Parathyroid adenoma (tissue), 2 donors: ENCODE measurements around the gene NTF3.

Source experiments
- H2AFZ ChIP-seq: fragments of 300-600 bp; sonication (generic); one replicate; pipeline ENCODE4 v1.7.0; 2017; ENCODE audit warnings: antibody characterized with exemption, mild to moderate bottlenecking
- H3K27ac ChIP-seq: fragments of 300-600 bp; sonication (generic); one replicate; pipeline ENCODE4 v1.7.0; 2017
- H3K27me3 ChIP-seq: fragments of 300-600 bp; sonication (generic); one replicate; pipeline ENCODE4 v1.7.0; 2017; ENCODE audit warnings: low read length; ENCODE audit not compliant: control insufficient read depth, insufficient read depth
- H3K36me3 ChIP-seq: fragments of 300-600 bp; sonication (generic); one replicate; pipeline ENCODE4 v1.7.0; 2017; ENCODE audit warnings: low read length; ENCODE audit not compliant: control insufficient read depth, insufficient read depth
- H3K4me1 ChIP-seq: fragments of 300-600 bp; sonication (generic); one replicate; pipeline ENCODE4 v1.7.0; 2017; ENCODE audit warnings: control low read depth
- H3K4me2 ChIP-seq: fragments of 300-600 bp; sonication (generic); one replicate; pipeline ENCODE4 v1.7.0; 2017; ENCODE audit warnings: low read length
- H3K4me3 ChIP-seq: fragments of 300-600 bp; sonication (generic); one replicate; pipeline ENCODE4 v1.7.0; 2017; ENCODE audit warnings: low read depth, low read length
- H3K79me2 ChIP-seq: fragments of 300-600 bp; sonication (generic); one replicate; pipeline ENCODE4 v1.7.0; 2017; ENCODE audit warnings: control low read depth
- H3K9ac ChIP-seq: fragments of 300-600 bp; sonication (generic); one replicate; pipeline ENCODE4 v1.7.0; 2017; ENCODE audit warnings: mild to moderate bottlenecking
- H3K9me3 ChIP-seq: fragments of 300-600 bp; sonication (generic); one replicate; pipeline ENCODE4 v1.7.0; 2017; ENCODE audit warnings: low read length; ENCODE audit not compliant: control insufficient read depth
- CTCF ChIP-seq: fragments of 300-600 bp; sonication (generic); IDR thresholded peaks from one replicate; pipeline ENCODE4 v1.7.0; 2017; ENCODE audit warnings: antibody characterized with exemption, mild to moderate bottlenecking
- donor health status: primary hyperparathyroidism.

NTF3 gene

DNA sequence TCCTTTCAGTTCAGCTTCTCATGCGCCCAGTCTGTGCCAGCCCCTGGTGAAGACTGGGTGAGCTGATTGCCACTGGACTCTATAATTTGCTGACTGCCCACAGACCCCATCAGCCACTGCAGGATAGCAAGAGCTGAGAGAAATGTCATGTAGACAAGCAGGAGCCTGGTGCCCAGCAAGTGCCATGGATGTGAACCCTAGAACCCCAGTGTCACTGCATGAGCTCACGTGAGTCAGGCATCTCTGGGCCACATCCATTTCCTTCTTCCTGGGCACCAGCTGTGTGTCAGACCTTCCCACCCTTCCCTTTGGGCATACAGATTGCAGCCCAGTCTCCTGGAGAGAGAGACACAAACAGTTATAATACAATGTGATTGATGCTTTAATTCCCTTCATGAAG is 73.8 kb downstream of the NTF3 start:
- H2AFZ ChIP-seq = no peak overlapping the region
- H3K9ac ChIP-seq = no peak overlapping the region
- H3K4me3 ChIP-seq = no peak overlapping the region
- H3K36me3 ChIP-seq = no peaks in the 10 kb centered on the region
- H3K9me3 ChIP-seq = no peaks in the 10 kb centered on the region
- H3K4me1 ChIP-seq = no peaks in the 10 kb centered on the region
- no peaks in the 10 kb centered on the region for H3K79me2 ChIP-seq
- no peak overlapping the region for H3K4me2 ChIP-seq
- no peaks in the 10 kb centered on the region for H3K27me3 ChIP-seq
- no peak overlapping the region for H3K27ac ChIP-seq
- no peak for TF ChIP-seq CTCF

- Histone ChIP-seq H3K9ac (no peak overlapping the region), H3K4me1 (no peaks in the 10 kb centered on the region), H3K9me3 (no peaks in the 10 kb centered on the region), H3K36me3 (no peaks in the 10 kb centered on the region), H3K27me3 (no peaks in the 10 kb centered on the region), H3K4me2 (no peak overlapping the region), H3K4me3 (no peak overlapping the region), H3K79me2 (no peaks in the 10 kb centered on the region), H3K27ac (no peak overlapping the region), H2AFZ (no peak overlapping the region)
- no peak for TF ChIP-seq CTCF
Measured at GRCh38 chr12:5506295-5506694, 74.4 kb downstream of the NTF3 start.

DNA sequence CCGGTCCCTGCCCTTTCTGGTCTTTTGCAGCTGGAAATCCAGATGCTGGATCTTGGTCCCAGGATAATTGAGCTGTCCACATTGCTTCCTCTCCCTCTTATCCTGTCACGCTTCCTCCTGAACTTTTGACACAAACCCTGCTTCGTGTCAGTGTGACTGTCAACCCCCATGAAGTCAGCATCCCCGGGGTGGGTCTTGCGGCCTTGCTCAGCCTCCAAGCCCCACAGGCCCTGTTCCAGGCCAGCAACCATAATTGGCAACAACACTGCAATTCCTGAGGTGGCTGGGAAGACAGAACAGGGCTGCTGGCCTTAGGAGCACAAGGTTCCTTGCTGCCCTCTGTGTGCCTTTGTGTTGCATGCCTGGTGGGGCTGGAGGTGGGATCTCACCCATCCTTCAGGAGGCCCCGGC is 74.9 kb downstream of the NTF3 start:
- Histone ChIP-seq H3K27me3 (peaks cover 2% of the 10 kb centered on the region), H3K9ac (no peak overlapping the region), H3K9me3 (no peaks in the 10 kb centered on the region), H3K4me3 (no peak overlapping the region), H3K4me1 (no peaks in the 10 kb centered on the region), H2AFZ (no peak overlapping the region), H3K4me2 (no peak overlapping the region), H3K36me3 (no peaks in the 10 kb centered on the region), H3K27ac (no peak overlapping the region), H3K79me2 (no peaks in the 10 kb centered on the region)
- no peak for TF ChIP-seq CTCF

DNA sequence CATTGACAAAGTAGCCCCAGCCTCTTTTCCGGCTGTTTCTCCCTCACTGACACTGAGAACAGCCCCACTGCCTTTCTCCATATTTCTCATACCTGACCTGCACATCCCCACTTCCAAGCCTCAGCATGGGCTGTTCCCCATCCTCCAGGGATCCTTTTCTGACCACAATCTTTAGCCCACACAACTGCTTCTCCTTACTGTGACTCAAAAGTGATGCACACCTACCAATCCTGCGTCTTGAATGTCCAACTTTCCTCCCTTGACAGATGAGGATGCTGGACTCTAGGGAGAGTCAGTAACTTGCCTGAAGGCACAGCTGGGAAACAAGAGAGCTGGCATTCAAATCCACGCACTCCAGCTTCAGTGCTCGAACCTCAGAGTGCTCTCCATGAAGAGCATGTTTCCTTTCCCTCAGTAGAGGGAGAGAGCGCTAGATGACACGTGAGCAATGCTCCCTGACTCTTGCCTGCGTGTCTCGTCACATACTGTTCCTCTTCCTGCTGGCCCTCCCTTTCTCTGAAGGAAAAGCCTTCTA is 75.6 kb downstream of the NTF3 start:
- H3K4me1 ChIP-seq = no peaks in the 10 kb centered on the region
- no peak overlapping the region for H3K27ac ChIP-seq
- H3K9me3 ChIP-seq = no peaks in the 10 kb centered on the region
- TF ChIP-seq CTCF = no peak
- H2AFZ ChIP-seq = no peak overlapping the region
- no peak overlapping the region for H3K9ac ChIP-seq
- no peaks in the 10 kb centered on the region for H3K36me3 ChIP-seq
- peaks cover 4% of the 10 kb centered on the region for H3K27me3 ChIP-seq
- H3K4me3 ChIP-seq = no peak overlapping the region
- no peak overlapping the region for H3K4me2 ChIP-seq
- no peaks in the 10 kb centered on the region for H3K79me2 ChIP-seq

DNA sequence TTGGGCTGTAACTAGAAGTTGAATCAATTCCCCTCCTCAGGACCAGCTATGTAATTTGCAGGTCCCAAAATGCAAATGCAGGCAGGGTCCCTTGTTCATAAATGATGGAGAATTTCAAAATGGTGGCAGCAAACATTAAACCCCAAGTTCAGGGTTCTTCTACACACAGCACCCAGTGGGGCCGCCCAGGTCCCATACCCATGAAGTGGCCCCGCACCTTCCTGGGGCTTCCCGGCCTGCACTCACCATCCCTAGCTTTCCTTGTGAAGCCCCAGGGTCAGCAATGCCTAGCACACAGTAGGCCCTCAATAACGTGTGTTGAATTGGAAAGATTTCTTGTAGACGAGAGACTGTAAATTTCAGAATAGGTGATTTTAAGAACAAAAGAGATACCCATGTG is 76.0 kb downstream of the NTF3 start:
- H3K9me3 ChIP-seq = no peaks in the 10 kb centered on the region
- H3K79me2 ChIP-seq = no peaks in the 10 kb centered on the region
- no peak overlapping the region for H3K9ac ChIP-seq
- H3K4me1 ChIP-seq = no peaks in the 10 kb centered on the region
- no peak overlapping the region for H2AFZ ChIP-seq
- no peak overlapping the region for H3K4me3 ChIP-seq
- H3K27me3 ChIP-seq = peaks cover 4% of the 10 kb centered on the region
- no peak for TF ChIP-seq CTCF
- H3K27ac ChIP-seq = no peak overlapping the region
- no peaks in the 10 kb centered on the region for H3K36me3 ChIP-seq
- no peak overlapping the region for H3K4me2 ChIP-seq
